Tibial nerve (tissue), 4 donors: ENCODE data around the gene HS1BP3. TPM values are rescaled to one million over a fixed set of nuclear protein-coding genes. Genes with fewer than 3 reads are reported as not detected.

Experiments
- DNase-seq, 2 donors: peaks; one replicate each; pipeline ENCODE4 v3.0.0-alpha.2; 2019; ENCODE audit warnings: low spot score in 2 of 2
- H3K27ac ChIP-seq, 4 donors: fragments of 200-600 bp; sonication (generic) in 3 of 4; one replicate each; pipeline ENCODE4 v1.5.1; 2017 to 2019; ENCODE audit warnings: mild to moderate bottlenecking in 1 of 4
- H3K27me3 ChIP-seq, 2 donors: fragments of 200-600 bp; sonication (generic) in 1 of 2; one replicate each; pipeline versions ENCODE4 v1.5.1 to v1.6.0; 2017 to 2019
- H3K36me3 ChIP-seq, 3 donors: fragments of 200-600 bp; sonication (generic); one replicate each; pipeline ENCODE4 v1.5.1; 2018 to 2019
- H3K4me1 ChIP-seq, 4 donors: fragments of 200-600 bp; sonication (generic) in 3 of 4; one replicate each; pipeline ENCODE4 v1.5.1; 2017 to 2019
- H3K4me3 ChIP-seq, 4 donors: fragments of 200-600 bp; sonication (generic) in 3 of 4; one replicate each; pipeline ENCODE4 v1.5.1; 2017 to 2019; ENCODE audit warnings: mild to moderate bottlenecking in 1 of 4, moderate library complexity in 1 of 4
- H3K9me3 ChIP-seq, 4 donors: fragments of 200-600 bp; sonication (generic) in 3 of 4; one replicate each; pipeline ENCODE4 v1.5.1; 2017 to 2019
- CTCF ChIP-seq, 5 experiments: fragments of 200-600 bp in 3 of 5; fragments of 450-650 bp in 2 of 5; sonication (generic) in 3 of 5; IDR thresholded peaks; one replicate each; pipeline ENCODE4 v1.5.1; 2016 to 2019; ENCODE audit warnings: antibody characterized with exemption in 5 of 5, mild to moderate bottlenecking in 3 of 5, moderate library complexity in 2 of 5
- EP300 ChIP-seq, 2 donors: sonication (generic); formaldehyde crosslinking; IDR thresholded peaks; one replicate each; pipeline ENCODE4 v1.6.1; 2017; ENCODE audit warnings: antibody characterized with exemption in 2 of 2, mild to moderate bottlenecking in 1 of 2
- POLR2A ChIP-seq, 2 donors: fragments of 450-650 bp; IDR thresholded peaks; one replicate each; pipeline ENCODE4 v1.6.1; 2017; ENCODE audit warnings: antibody characterized with exemption in 2 of 2, mild to moderate bottlenecking in 2 of 2, moderate library complexity in 2 of 2
- WGBS, 2 donors: methylation state at CpG; one replicate each; pipeline ENCODE4 v1.1.5; 2018; 5-methylcytosine and 5-hydroxymethylcytosine counted together
- total RNA-seq, 4 donors: library from RNA; depleted of rRNA; stranded (reverse); fragments of >200 nt; gene quantifications; one replicate each; pipeline ENCODE4 v1.1.0, GENCODE V29; 2016

The HS1BP3 gene
- total RNA-seq, 4 donors from 2014 or later = 24.5 to 45.9 (median 33.8) TPM

GRCh38 chr2:20668451-20668850 is 17.6 kb upstream of the HS1BP3 start:
- DNase-seq = no peak
- Histone ChIP-seq H3K4me3 (peak overlapping the region in 1 of 4 donors; percentile 61), H3K4me1 (peaks cover 0 to 64% (median 20%) of the 10 kb centered on the region in 4 donors), H3K36me3 (no peaks in the 10 kb centered on the region), H3K27ac (no peak overlapping the region), H3K27me3 (peaks cover 0 to 96% of the 10 kb centered on the region in 2 donors), H3K9me3 (no peaks in the 10 kb centered on the region)
- 91 to 94% methylated on average over 6 of the region's 6 CpGs for WGBS, 2 donors
- TF ChIP-seq CTCF (IDR thresholded peaks at IDR 0.05) = no peak
- no peak for TF ChIP-seq POLR2A (IDR thresholded peaks at IDR 0.05)
- no peak for TF ChIP-seq EP300 (IDR thresholded peaks at IDR 0.05)

DNA sequence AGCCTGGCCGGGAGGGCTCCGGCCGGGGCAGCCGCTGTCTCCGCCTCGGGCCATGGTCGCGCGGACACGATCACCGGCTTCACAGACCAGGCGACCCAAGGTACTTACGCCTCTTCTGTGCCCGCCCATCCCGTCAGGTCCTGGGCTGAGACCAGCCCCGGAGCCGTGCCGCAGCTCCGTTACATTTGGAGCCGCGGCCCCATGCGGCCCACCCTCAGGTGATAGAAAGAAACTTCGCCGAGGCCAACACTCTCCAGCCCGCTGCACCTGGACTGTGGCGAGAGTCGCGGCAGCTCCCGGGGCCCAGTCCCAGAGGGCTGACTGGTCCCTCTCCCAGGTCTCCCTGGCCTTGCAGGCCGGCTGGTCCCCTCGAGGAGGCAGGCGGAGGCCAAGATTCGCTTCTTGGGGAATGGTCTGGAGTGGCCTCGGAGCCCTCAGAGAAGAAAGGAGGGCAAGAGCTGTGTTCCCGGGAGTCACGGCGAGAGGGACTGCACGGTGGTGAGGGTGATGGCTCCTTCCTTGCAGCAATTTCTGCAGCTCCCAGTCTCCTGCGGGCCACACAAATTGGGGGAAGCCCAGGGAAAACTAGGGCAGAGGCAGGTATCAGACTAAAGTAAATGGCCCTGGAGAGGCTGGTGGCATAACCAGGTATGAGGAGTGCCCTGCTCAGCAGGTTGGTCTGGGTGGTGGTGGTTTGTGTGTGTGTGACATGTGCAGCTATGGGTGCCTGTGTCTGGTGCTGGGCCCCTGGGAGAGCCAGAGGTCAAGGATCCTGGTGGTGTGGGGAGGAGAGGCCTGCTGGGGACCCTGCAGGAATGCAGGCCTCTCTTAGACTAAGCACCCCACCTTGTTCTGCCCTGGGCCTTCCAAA is 16.9 kb upstream of the HS1BP3 start:
- H3K4me3 ChIP-seq = peak overlapping the region; percentile 33 to 61 (median 38)
- H3K36me3 ChIP-seq = no peaks in the 10 kb centered on the region
- peak overlapping the region in 1 of 4 donors; percentile 39 for H3K27ac ChIP-seq
- TF ChIP-seq CTCF (IDR thresholded peaks at IDR 0.05) (no peak), POLR2A (IDR thresholded peaks at IDR 0.05) (no peak), EP300 (IDR thresholded peaks at IDR 0.05) (no peak)
- peaks cover 0 to 94% of the 10 kb centered on the region in 2 donors for H3K27me3 ChIP-seq
- H3K9me3 ChIP-seq = no peaks in the 10 kb centered on the region
- DNase-seq = no peak
- peaks cover 0 to 64% (median 20%) of the 10 kb centered on the region in 4 donors for H3K4me1 ChIP-seq
- WGBS, 2 donors = 30 to 52% methylated on average over 16 to 34 of the region's 39 CpGs

DNA sequence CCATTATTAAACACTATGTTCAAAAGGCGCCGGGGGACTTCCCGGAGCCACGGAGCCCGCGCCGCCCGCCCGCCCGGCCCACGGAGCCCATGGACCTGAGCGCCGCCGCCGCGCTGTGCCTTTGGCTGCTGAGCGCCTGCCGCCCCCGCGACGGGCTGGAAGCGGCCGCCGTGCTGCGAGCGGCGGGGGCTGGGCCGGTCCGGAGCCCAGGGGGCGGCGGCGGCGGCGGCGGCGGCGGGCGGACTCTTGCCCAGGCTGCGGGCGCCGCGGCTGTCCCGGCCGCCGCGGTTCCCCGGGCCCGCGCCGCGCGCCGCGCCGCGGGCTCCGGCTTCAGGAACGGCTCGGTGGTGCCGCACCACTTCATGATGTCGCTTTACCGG is 16.2 kb upstream of the HS1BP3 start:
- no peak for DNase-seq
- no peaks in the 10 kb centered on the region for H3K36me3 ChIP-seq
- no peaks in the 10 kb centered on the region for H3K9me3 ChIP-seq
- peaks cover 0 to 59% (median 20%) of the 10 kb centered on the region in 4 donors for H3K4me1 ChIP-seq
- 0% methylated on average over 10 of the region's 62 CpGs; no CpG with 5 or more reads in 1 of the 2 donors for WGBS, 2 donors
- peaks cover 0 to 94% of the 10 kb centered on the region in 2 donors for H3K27me3 ChIP-seq
- H3K4me3 ChIP-seq = peak overlapping the region; percentile 37 to 61 (median 47)
- TF ChIP-seq CTCF (IDR thresholded peaks at IDR 0.05) (peak in 2 of 5 experiments; percentile 1 to 17), POLR2A (IDR thresholded peaks at IDR 0.05) (no peak), EP300 (IDR thresholded peaks at IDR 0.05) (no peak)
- H3K27ac ChIP-seq = peak overlapping the region in 2 of 4 donors; percentile 57 to 59

GRCh38 chr2:20666304-20667150 is 15.6 kb upstream of the HS1BP3 start, which contains the start of gene GDF7:
Gene GDF7 (plus strand): TSS chr2:20667144. CDS start chr2:20667240, 96 bp downstream.
- Histone ChIP-seq H3K4me1 (peaks cover 0 to 59% (median 18%) of the 10 kb centered on the region in 4 donors), H3K9me3 (no peaks in the 10 kb centered on the region), H3K36me3 (no peaks in the 10 kb centered on the region), H3K4me3 (peak within 1 kb of the TSS; percentile 37 to 61 (median 47)), H3K27me3 (peaks cover 0 to 94% of the 10 kb centered on the region in 2 donors), H3K27ac (peak within 1 kb of the TSS in 3 of 4 donors; percentile 6 to 59 (median 57))
- DNase-seq = no peak
- TF ChIP-seq CTCF (IDR thresholded peaks at IDR 0.05) (peak in 4 of 5 experiments; percentile 19 to 35 (median 26)), POLR2A (IDR thresholded peaks at IDR 0.05) (no peak)
- 0 to 1% methylated on average over 51 to 62 of the region's 86 CpGs for WGBS, 2 donors
